ENCODE results near the gene SPACA9. TPM values are rescaled to one million over a fixed set of nuclear protein-coding genes. Genes with fewer than 3 reads are reported as not detected.

The SPACA9 gene
- total and polyA plus RNA-seq, 12 donors: 3.9 to 16.6 (median 10.2) TPM

GRCh38 chr9:132857616-132858342 is 20.9 kb upstream of the SPACA9 start:
- Histone ChIP-seq H3K27me3 (no peaks in the 10 kb centered on the region), H3K9me3 (replicated peaks in 1 of 3) (no peaks in the 10 kb centered on the region), H3K36me3 (replicated peaks in 1 of 2) (no peaks in the 10 kb centered on the region), H3K4me1 (replicated peaks in 1 of 2) (no peaks in the 10 kb centered on the region), H3K27ac (peak overlapping the region in 2 of 5 donors; percentile 44 to 71), H3K4me3 (no peak overlapping the region)
- peak in 2 of 7 donors; percentile 20 to 21 for DNase-seq
- intact Hi-C loops (cut with DNase I): no loop called here
- 57 to 78% (median 75%) methylated on average over 5 to 24 of the region's 24 CpGs for WGBS, 4 donors
- no peak for TF ChIP-seq POLR2A (IDR thresholded peaks at IDR 0.05)
- TF ChIP-seq CTCF (IDR thresholded peaks at IDR 0.05): no peak

GRCh38 chr9:132858751-132859150 is 19.9 kb upstream of the SPACA9 start:
- H3K4me1 ChIP-seq (replicated peaks in 1 of 2): no peaks in the 10 kb centered on the region
- no peaks in the 10 kb centered on the region for H3K27me3 ChIP-seq
- DNase-seq: peak in 1 of 7 donors; percentile 35
- no peak overlapping the region for H3K4me3 ChIP-seq
- no peaks in the 10 kb centered on the region for H3K9me3 ChIP-seq (replicated peaks in 1 of 3)
- H3K27ac ChIP-seq: no peak overlapping the region
- no peaks in the 10 kb centered on the region for H3K36me3 ChIP-seq (replicated peaks in 1 of 2)
- TF ChIP-seq CTCF (IDR thresholded peaks at IDR 0.05) (no peak), POLR2A (IDR thresholded peaks at IDR 0.05) (no peak)
- WGBS, 4 donors: 55 to 75% (median 67%) methylated on average over 7 of the region's 7 CpGs
- intact Hi-C loops (cut with DNase I): no loop called here

- H3K27ac ChIP-seq: no peak overlapping the region
Measured at GRCh38 chr9:132861666-132862065, 17.0 kb upstream of the SPACA9 start.

GRCh38 chr9:132862533-132862932 is 16.2 kb upstream of the SPACA9 start:
- Histone ChIP-seq H3K4me1 (replicated peaks in 1 of 2) (no peaks in the 10 kb centered on the region), H3K4me3 (no peak overlapping the region), H3K36me3 (replicated peaks in 1 of 2) (no peaks in the 10 kb centered on the region), H3K27me3 (no peaks in the 10 kb centered on the region), H3K9me3 (replicated peaks in 1 of 3) (no peaks in the 10 kb centered on the region), H3K27ac (no peak overlapping the region)
- TF ChIP-seq POLR2A (IDR thresholded peaks at IDR 0.05) (no peak), CTCF (IDR thresholded peaks at IDR 0.05) (no peak)
- intact Hi-C loops (cut with DNase I): no loop called here
- WGBS, 4 donors: 78 to 92% (median 89%) methylated on average over 5 to 6 of the region's 6 CpGs
- DNase-seq: no peak

More at GRCh38 chr9:132861666-132862065, 17.0 kb upstream of the SPACA9 start:
- Histone ChIP-seq H3K4me1 (replicated peaks in 1 of 2) (no peaks in the 10 kb centered on the region), H3K36me3 (replicated peaks in 1 of 2) (no peaks in the 10 kb centered on the region), H3K27me3 (no peaks in the 10 kb centered on the region), H3K9me3 (replicated peaks in 1 of 3) (no peaks in the 10 kb centered on the region), H3K4me3 (no peak overlapping the region)
- WGBS, 4 donors: 29 to 62% (median 48%) methylated on average over 3 of the region's 3 CpGs
- intact Hi-C loops (cut with DNase I): no loop called here
- DNase-seq: no peak
- TF ChIP-seq POLR2A (IDR thresholded peaks at IDR 0.05): no peak
- TF ChIP-seq CTCF (IDR thresholded peaks at IDR 0.05): no peak

Measured in adrenal gland (tissue), 12 donors.